ENCODE measurements around the gene ATP8B3.

ATP8B3 gene

GRCh38 chr19:1836458-1837221 is 24.6 kb upstream of the ATP8B3 start:
- DNase-seq (ENCODE audit: low read depth in 1 of 2, low spot score in 1 of 2): no peak

- DNase-seq (ENCODE audit: low read depth in 1 of 2, low spot score in 1 of 2): no peak
These were observed 21.5 kb upstream of the ATP8B3 start for GRCh38 chr19:1833540-1833939.

- no peak for DNase-seq (ENCODE audit: low read depth in 1 of 2, low spot score in 1 of 2)
These were observed 20.1 kb upstream of the ATP8B3 start for GRCh38 chr19:1832046-1832663.

- DNase-seq (ENCODE audit: low read depth in 1 of 2, low spot score in 1 of 2): no peak
These were observed 18.9 kb upstream of the ATP8B3 start for GRCh38 chr19:1830978-1831377.

- DNase-seq (ENCODE audit: low read depth in 1 of 2, low spot score in 1 of 2): no peak
These were observed 18.5 kb upstream of the ATP8B3 start for GRCh38 chr19:1830568-1830967.

GRCh38 chr19:1829958-1830357 is 17.9 kb upstream of the ATP8B3 start:
- DNase-seq (ENCODE audit: low read depth in 1 of 2, low spot score in 1 of 2): no peak

- no peak for DNase-seq (ENCODE audit: low read depth in 1 of 2, low spot score in 1 of 2)
These were observed 16.5 kb upstream of the ATP8B3 start for GRCh38 chr19:1828279-1829238.

GRCh38 chr19:1827566-1828278 is 15.6 kb upstream of the ATP8B3 start:
- DNase-seq (ENCODE audit: low read depth in 1 of 2, low spot score in 1 of 2): no peak

GRCh38 chr19:1826557-1827521 is 14.8 kb upstream of the ATP8B3 start:
- DNase-seq (ENCODE audit: low read depth in 1 of 2, low spot score in 1 of 2): no peak

- peak; percentile 71 to 72 for DNase-seq (ENCODE audit: low read depth in 1 of 2, low spot score in 1 of 2)
These were observed 14.0 kb upstream of the ATP8B3 start for GRCh38 chr19:1825909-1826556.

GRCh38 chr19:1824252-1824622 is 12.2 kb upstream of the ATP8B3 start:
- no peak for DNase-seq (ENCODE audit: low read depth in 1 of 2, low spot score in 1 of 2)

GRCh38 chr19:1823539-1824251 is 11.6 kb upstream of the ATP8B3 start:
- no peak for DNase-seq (ENCODE audit: low read depth in 1 of 2, low spot score in 1 of 2)

- no peak for DNase-seq (ENCODE audit: low read depth in 1 of 2, low spot score in 1 of 2)
These were observed 10.9 kb upstream of the ATP8B3 start for GRCh38 chr19:1823020-1823419.

GRCh38 chr19:1822210-1822609 is 10.1 kb upstream of the ATP8B3 start:
- DNase-seq (ENCODE audit: low read depth in 1 of 2, low spot score in 1 of 2): no peak

GRCh38 chr19:1819341-1820255 is 7.5 kb upstream of the ATP8B3 start:
- DNase-seq (ENCODE audit: low read depth in 1 of 2, low spot score in 1 of 2): no peak

- no peak for DNase-seq (ENCODE audit: low read depth in 1 of 2, low spot score in 1 of 2)
These were observed 6.6 kb upstream of the ATP8B3 start for GRCh38 chr19:1818549-1819195.

- no peak for DNase-seq (ENCODE audit: low read depth in 1 of 2, low spot score in 1 of 2)
These were observed 5.6 kb upstream of the ATP8B3 start for GRCh38 chr19:1817553-1818179.

Measured in activated T-helper 1 cell treated with anti-CD3 and anti-CD28 coated beads, Interleukin-2, amount 50 U/mL, for 16 hours (primary cell).